ENCODE results near the gene ZNF229.

DNA sequence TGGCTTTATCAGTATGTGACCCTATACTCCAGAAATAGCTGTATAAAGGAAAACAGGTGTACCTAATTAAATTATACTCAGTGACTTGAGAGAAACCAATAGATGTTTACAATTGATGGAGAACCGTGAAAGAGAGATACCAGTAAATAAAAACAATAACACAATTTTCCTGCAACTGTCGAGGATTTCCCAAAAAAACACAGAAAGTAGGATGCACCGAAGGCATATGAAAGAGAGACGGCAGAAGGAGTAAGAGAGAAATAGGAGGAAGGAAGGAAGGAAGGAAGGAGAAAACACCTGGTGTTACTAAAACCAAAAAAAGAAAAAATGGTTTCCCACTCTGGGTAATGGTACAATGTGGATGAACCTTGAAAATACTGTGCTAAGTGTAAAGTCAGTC lies 6.8 kb upstream of the ZNF229 start:
- TF ChIP-seq, protein P1, sequence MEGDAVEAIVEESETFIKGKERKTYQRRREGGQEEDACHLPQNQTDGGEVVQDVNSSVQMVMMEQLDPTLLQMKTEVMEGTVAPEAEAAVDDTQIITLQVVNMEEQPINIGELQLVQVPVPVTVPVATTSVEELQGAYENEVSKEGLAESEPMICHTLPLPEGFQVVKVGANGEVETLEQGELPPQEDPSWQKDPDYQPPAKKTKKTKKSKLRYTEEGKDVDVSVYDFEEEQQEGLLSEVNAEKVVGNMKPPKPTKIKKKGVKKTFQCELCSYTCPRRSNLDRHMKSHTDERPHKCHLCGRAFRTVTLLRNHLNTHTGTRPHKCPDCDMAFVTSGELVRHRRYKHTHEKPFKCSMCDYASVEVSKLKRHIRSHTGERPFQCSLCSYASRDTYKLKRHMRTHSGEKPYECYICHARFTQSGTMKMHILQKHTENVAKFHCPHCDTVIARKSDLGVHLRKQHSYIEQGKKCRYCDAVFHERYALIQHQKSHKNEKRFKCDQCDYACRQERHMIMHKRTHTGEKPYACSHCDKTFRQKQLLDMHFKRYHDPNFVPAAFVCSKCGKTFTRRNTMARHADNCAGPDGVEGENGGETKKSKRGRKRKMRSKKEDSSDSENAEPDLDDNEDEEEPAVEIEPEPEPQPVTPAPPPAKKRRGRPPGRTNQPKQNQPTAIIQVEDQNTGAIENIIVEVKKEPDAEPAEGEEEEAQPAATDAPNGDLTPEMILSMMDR (conservative IDR thresholded peaks at IDR 0.05; ENCODE audit: low read depth, low read length) = no peak
- TF ChIP-seq EZH2 (IDR thresholded peaks at IDR 0.05; ENCODE audit: low read length, unreplicated experiment) (no peak), EZH2phosphoT487 (IDR thresholded peaks at IDR 0.05; ENCODE audit: borderline replicate concordance, low read length) (no peak)
